Measurements from ENCODE around the gene FRMD3.

Gene FRMD3

DNA sequence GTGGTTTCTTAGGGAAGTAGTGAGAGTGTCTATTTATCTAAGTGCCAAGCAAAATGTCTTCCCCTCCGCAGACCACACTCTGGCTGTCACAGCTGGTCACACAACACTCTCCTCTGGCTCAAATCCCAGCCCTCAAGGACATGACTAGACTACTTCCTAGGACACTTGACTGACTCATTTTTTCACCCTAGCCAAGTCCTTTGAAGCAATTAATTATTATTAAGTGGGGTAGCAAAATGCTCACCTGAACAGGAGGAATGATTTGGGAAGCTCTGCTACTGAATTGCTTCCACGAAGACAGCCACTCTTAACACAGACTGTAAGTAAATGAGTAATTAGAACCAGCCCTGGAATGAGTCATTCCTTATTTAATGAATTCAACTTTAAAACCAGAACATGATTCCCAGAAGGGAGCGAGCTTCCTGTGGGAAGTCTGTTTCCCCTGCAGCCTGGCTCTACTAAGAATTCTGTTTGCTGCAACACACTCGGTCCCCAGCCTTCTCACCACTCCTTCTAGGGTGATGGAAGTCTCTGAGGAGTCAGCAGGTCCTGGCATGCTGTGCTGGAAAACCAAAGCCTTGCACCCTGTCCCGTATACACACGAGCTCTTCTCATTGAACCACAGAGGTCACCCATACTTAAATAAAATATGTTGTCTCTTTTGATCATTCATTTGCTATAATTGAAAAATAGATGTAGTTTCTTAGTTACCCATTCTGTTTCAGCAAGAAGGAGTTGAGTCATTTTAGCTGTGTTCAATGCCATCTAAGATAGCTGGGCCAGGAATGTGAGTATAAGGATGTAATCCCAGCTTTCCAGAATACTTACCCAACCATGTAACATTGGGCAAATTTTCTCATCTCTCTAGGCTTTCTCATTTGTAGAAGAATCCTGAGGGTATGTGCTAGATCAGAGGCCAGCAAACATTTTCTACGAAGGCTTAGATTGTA is 256.6 kb downstream of the FRMD3 start:
- TF ChIP-seq GATA3 (IDR thresholded peaks at IDR 0.05; ENCODE audit: low read depth, low read length) (no peak), GATA2 (IDR thresholded peaks at IDR 0.05; ENCODE audit: low read depth, low read length) (no peak)

- TF ChIP-seq GATA2 (IDR thresholded peaks at IDR 0.05; ENCODE audit: low read depth, low read length) (no peak), GATA3 (IDR thresholded peaks at IDR 0.05; ENCODE audit: low read depth, low read length) (no peak)
These were observed 257.4 kb downstream of the FRMD3 start for GRCh38 chr9:83280790-83281189.

DNA sequence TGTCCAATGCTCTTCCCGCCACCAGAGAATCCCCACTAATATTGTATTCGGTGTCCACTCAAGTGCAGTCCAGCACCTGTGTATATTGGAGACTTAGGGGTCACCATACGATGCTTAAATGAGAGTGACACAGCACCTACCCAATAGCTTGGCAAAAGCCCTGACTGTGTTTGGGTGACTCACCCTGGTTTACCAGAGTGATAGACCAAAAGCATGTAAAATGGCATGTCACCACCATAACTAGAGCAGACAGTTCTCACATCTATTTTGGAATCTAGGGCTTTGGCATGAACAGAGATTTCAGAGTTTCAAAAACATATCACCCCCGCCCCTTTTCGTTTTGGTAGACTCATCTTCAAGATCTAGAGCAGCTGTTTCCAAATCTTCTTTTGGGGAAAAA is 257.9 kb downstream of the FRMD3 start:
- no peak for TF ChIP-seq GATA2 (IDR thresholded peaks at IDR 0.05; ENCODE audit: low read depth, low read length)
- TF ChIP-seq GATA3 (IDR thresholded peaks at IDR 0.05; ENCODE audit: low read depth, low read length), result no peak

DNA sequence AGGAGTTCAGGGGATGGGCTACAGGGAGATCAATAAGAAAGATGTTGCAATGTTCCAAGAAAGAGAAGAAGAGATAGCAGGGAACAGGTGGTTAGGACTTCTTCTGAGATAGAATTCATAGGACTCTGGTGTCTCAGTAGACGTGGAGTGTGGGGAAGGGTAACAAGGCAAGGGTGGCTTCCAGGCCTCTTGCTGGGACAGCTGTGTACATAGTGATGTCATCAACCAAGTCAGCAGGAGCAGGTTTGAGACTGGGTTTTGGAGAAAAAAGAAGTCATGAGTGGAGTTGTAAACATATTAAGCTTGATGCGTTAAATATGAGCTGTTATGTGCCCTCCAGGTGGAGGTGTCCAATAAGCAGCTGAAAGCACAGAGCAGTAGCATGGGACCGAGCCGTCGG is 263.4 kb downstream of the FRMD3 start:
- TF ChIP-seq GATA3 (IDR thresholded peaks at IDR 0.05; ENCODE audit: low read depth, low read length) (no peak), GATA2 (IDR thresholded peaks at IDR 0.05; ENCODE audit: low read depth, low read length) (no peak)

- TF ChIP-seq GATA3 (IDR thresholded peaks at IDR 0.05; ENCODE audit: low read depth, low read length) (no peak), GATA2 (IDR thresholded peaks at IDR 0.05; ENCODE audit: low read depth, low read length) (no peak)
These were observed 266.5 kb downstream of the FRMD3 start for GRCh38 chr9:83271665-83272071.

GRCh38 chr9:83270116-83270515 is 268.1 kb downstream of the FRMD3 start:
- TF ChIP-seq GATA3 (IDR thresholded peaks at IDR 0.05; ENCODE audit: low read depth, low read length), result no peak
- TF ChIP-seq GATA2 (IDR thresholded peaks at IDR 0.05; ENCODE audit: low read depth, low read length), result no peak

GRCh38 chr9:83267741-83268140 is 270.5 kb downstream of the FRMD3 start:
- TF ChIP-seq GATA3 (IDR thresholded peaks at IDR 0.05; ENCODE audit: low read depth, low read length) (no peak), GATA2 (IDR thresholded peaks at IDR 0.05; ENCODE audit: low read depth, low read length) (no peak)

DNA sequence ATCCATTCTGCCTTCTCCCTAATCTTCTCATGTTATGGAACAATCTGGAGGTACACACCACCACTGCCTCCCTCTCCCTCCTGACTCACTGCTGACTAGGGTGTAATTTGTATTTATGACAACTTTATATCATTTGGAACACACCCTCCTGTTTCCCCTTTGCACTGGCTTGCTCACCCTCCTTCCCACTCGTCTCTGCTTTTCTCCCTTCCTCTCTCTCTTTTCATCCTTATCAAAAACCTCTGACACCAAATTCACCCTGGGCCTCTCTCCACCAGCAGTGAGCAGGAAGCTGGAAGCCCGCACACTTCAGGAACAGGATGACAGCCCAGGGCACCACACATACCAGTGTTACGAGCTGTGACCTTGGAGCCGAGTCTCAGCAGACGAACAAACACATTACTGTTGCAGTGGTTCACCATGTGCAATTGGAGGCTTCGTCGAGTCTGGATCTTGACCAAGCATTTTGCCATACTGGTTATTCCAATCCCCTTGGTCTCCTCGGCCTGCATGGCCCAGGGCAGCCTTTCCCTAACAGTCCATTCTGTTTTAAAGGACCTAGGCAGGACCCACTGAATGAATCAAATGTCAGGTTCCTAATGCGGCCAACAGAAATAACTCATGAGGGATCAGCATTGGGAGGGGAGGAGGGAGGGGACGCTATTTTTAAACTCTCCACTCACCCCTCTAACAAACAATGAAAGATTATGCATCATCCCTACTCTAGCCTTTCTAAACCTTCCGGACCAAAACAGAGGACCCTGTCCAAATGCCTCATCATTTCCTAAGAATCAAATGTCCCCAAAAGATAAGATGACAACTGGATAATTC is 271.3 kb downstream of the FRMD3 start:
- no peak for TF ChIP-seq GATA3 (IDR thresholded peaks at IDR 0.05; ENCODE audit: low read depth, low read length)
- no peak for TF ChIP-seq GATA2 (IDR thresholded peaks at IDR 0.05; ENCODE audit: low read depth, low read length)

- no peak for TF ChIP-seq GATA3 (IDR thresholded peaks at IDR 0.05; ENCODE audit: low read depth, low read length)
- no peak for TF ChIP-seq GATA2 (IDR thresholded peaks at IDR 0.05; ENCODE audit: low read depth, low read length)
These were observed 271.9 kb downstream of the FRMD3 start for GRCh38 chr9:83266331-83266665.

GRCh38 chr9:83264315-83264714 is 273.9 kb downstream of the FRMD3 start:
- TF ChIP-seq GATA3 (IDR thresholded peaks at IDR 0.05; ENCODE audit: low read depth, low read length) (no peak), GATA2 (IDR thresholded peaks at IDR 0.05; ENCODE audit: low read depth, low read length) (no peak)

DNA sequence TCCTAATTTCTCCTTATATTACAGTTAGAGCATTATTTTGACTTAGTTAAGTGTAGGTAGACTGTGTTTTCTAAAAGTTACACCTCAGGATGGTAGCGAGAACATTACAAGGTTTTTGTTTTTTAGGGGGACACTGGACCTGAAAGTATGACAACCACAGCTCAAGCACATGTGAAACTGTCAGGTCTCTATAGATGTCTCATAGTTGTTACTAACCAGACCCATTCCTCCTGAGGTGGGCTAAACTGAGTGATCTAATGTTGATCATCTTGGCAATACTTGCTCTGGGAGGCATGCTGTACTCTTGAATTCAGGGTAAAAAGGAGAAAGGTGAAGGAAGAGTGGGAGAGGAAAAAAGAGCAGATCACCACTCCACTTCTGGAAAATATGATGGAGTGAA is 278.6 kb downstream of the FRMD3 start:
- TF ChIP-seq GATA3 (IDR thresholded peaks at IDR 0.05; ENCODE audit: low read depth, low read length) (no peak), GATA2 (IDR thresholded peaks at IDR 0.05; ENCODE audit: low read depth, low read length) (no peak)

GRCh38 chr9:83257937-83258891 is 280.0 kb downstream of the FRMD3 start:
- TF ChIP-seq GATA3 (IDR thresholded peaks at IDR 0.05; ENCODE audit: low read depth, low read length), result no peak
- TF ChIP-seq GATA2 (IDR thresholded peaks at IDR 0.05; ENCODE audit: low read depth, low read length), result no peak

DNA sequence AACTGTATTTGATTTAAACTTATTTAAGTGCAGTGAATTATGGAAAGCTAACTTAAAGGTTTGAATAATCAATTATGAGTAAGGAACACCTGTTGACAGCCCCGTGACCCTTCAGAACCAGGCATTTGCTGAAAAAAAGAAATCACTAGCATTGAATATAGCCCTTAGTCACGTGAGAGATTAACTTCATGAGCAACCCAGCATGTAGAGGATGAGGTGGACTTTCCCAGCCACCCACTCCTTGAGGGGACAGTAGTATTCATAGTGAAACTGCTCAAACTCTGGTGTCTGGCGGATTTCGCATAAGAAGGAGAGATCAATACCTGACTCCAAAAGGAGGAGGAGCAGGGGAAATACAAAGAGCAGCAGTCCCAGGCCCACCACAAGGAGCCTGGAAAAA is 290.5 kb downstream of the FRMD3 start:
- TF ChIP-seq GATA2 (IDR thresholded peaks at IDR 0.05; ENCODE audit: low read depth, low read length), result no peak
- TF ChIP-seq GATA3 (IDR thresholded peaks at IDR 0.05; ENCODE audit: low read depth, low read length), result no peak
